GM23248 (cell line): Measurements from ENCODE around the gene SLC6A18.

Source experiments
- EZH2 ChIP-seq: fragments of 200-600 bp; sonication (generic); IDR thresholded peaks from 2 replicates; pipeline ENCODE4 v1.6.1; 2018; ENCODE audit warnings: antibody characterized with exemption, mild to moderate bottlenecking; ENCODE audit not compliant: insufficient read depth, poor library complexity, severe bottlenecking
- EZH2phosphoT487 ChIP-seq: fragments of 200-600 bp; sonication (generic); IDR thresholded peaks from 2 replicates; pipeline ENCODE4 v1.6.1; 2018; ENCODE audit warnings: antibody characterized with exemption, moderate library complexity, mild to moderate bottlenecking, low read depth; ENCODE audit not compliant: insufficient read depth

DNA sequence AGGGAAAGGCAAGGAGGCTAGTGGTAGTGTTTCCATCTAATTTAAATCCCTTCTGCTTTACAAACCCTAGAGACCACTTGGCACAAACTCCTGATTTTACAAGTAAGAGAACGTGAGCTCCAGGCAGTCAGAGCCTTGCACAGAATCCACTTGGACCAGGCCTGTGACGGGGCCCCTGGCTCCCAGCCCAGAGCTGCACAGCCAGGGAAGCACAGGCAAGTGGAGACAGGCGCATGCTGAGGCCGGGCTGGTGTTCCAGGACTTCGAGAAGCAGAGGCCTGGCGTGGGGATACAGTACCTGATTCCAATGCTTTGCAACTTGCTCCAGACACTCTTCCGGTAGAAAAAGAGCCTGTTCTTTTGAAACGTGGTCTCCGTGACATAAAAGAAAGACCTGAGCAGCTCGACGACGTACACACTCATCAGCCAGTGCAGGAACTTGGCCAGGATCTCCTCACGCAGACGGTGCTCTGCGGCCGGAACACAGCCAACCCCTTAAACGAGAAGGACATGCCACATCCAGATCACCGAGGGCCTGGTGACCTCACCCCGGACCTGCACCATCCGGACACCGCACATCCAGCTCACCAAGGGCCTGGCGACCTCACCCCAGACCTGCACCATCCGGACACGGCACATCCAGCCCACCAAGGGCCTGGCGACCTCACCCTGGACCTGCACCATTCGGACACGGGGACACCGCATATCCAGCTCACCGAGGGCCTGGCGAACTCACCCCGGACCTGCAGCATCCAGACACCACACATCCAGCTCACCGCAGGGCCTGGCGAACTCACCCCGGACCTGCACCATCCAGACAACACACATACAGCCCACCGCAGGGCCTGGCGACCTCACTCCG, 57.2 kb downstream of the SLC6A18 start:
- no peak for TF ChIP-seq EZH2
- no peak for TF ChIP-seq EZH2phosphoT487
